DMS153 treated with DMSO at 0.1 percent for 48 hours (cell line): ENCODE data around the gene C11orf91.

Source experiments
- DNase-seq: peaks from one replicate; lab custom pipeline; 2025; ENCODE audit not compliant: unreplicated experiment; lab: John Stamatoyannopoulos, UW

Gene C11orf91

GRCh38 chr11:33651990-33652389 is 48.6 kb downstream of the C11orf91 start:
- no peak for DNase-seq

DNA sequence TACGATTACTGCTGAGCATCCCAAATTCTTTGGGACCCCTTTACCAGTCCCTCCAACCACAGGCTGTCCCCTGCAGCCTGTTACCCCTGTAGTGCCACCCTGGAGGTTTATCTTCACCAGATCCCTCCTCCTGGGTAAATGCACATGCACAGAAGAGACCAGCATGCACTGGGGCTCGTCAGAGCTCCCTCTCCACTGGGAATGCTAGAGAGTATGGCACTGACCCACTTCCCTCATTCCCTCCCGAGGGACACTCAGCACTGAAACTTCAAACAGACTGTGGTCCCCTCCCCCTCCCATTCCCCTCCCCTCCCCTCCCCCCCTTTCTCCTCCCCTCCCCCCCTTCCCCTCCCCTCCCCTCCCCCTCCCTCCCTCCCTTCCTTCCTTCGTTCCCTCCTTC is 49.1 kb downstream of the C11orf91 start:
- no peak for DNase-seq

DNA sequence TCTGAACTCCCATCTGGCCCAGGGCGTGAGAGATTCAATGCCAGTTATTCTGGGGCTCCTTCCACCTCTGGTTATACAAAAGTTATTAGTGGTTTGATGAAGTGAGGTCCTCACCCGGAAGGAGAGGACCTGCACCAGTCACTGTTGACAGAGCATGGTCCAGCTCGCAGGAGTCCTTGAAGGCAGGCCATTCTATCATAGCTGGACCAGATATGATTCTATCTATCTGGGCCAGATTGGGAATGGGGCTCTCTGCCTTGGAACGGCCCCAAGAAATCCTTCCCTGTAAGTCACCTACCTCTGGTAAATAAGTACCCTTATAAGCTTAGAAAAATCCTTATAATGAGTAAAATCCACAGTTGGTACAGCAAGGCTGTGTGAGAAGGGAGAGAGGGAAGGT is 50.7 kb downstream of the C11orf91 start:
- no peak for DNase-seq
